Measurements from ENCODE around the gene SLC23A1.

The SLC23A1 gene

GRCh38 chr5:139376364-139376763 is 6.7 kb downstream of the SLC23A1 start:
- Histone ChIP-seq H3K36me3 (peaks cover 35 to 63% (median 46%) of the 10 kb centered on the region in 11 experiments), H3K4me1 (peaks cover 24 to 41% (median 36%) of the 10 kb centered on the region in 10 experiments), H4K20me1 (peaks cover 0 to 7% (median 0%) of the 10 kb centered on the region in 11 experiments; a peak in 4 of 22 replicates), H3K4me2 (no peak overlapping the region), H3K27ac (no peak overlapping the region), H3K27me3 (no peaks in the 10 kb centered on the region), H3K9ac (no peak overlapping the region), H3K9me3 (replicated peaks in 1 of 11) (no peaks in the 10 kb centered on the region), H3K4me3 (no peak overlapping the region)
- TF ChIP-seq Cebpa-rat (IDR thresholded peaks at IDR 0.05), result no peak

DNA sequence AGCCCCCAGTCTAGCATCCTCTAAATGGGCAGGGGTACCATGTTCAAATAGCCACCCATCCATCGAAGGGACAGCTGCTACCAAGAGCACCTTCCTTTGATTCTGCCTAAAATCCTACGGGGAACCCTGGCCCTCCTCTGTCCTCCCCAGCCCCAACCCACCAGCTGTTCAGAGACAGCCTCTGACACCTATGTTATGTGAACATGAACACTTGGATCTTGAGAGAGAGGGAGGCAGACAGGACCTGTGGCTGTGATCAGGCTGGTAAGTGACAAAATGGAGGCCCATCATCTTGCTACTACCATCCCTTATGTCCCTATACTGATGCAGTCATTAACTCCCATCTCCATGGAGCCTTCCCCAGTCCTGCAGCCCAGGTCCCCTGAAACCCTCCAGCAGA is 8.2 kb downstream of the SLC23A1 start:
- Histone ChIP-seq H3K27ac (peak overlapping the region in 2 of 11 experiments; percentile 17 to 23; a peak in 2 of 22 replicates), H3K27me3 (no peaks in the 10 kb centered on the region), H4K20me1 (peaks cover 0 to 12% (median 0%) of the 10 kb centered on the region in 11 experiments; a peak in 6 of 22 replicates), H3K4me1 (peaks cover 12 to 41% (median 33%) of the 10 kb centered on the region in 10 experiments), H3K36me3 (peaks cover 50 to 77% (median 58%) of the 10 kb centered on the region in 11 experiments), H3K9me3 (replicated peaks in 1 of 11) (no peaks in the 10 kb centered on the region), H3K4me2 (no peak overlapping the region), H3K9ac (no peak overlapping the region), H3K4me3 (no peak overlapping the region)
- no peak for TF ChIP-seq Cebpa-rat (IDR thresholded peaks at IDR 0.05)

DNA sequence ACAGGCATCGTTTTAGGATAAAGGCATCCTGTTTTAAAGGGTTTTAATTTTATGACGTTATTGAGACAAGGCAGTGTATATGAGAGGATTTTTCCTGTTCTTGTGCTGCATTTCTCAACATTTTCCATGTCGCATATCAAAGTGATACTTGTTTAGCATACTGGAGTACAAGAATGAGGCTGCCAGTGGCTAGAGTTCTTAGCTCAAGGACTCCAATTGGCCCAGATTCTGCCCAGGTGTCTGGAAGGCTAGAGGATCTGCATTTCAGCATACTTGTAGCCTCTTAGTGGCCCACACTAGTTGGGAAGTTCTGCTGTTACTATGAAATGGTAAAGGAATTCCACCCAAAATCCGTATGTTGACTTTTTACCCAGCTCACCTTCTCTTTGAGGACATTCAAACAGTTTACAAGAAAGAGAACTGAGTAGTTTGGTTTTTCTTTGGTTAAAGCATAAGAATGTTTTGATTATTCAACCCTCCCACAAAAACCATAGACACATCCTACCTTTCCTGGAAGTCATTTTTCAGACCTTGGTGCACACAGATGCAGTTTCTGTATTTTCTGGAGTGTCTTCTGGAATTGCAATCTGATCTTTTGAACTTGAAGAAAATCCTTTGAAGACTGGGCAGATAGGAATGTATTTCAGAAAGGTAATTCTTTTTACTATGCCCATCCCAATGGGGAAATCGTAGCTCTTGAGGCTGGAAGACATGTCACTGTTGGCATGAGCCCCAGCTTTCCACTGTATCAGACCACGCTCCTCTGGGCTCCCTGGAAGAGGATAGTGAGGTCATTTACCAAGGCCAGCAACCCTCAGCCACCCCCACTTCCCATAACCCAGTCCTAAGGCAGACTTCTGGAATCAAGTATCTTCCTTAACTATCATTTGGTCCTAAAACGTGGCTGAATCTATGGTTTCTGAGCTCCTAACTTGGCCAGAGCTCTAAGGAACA is 11.3 kb downstream of the SLC23A1 start:
- Histone ChIP-seq H3K9me3 (replicated peaks in 1 of 11) (no peaks in the 10 kb centered on the region), H3K27me3 (no peaks in the 10 kb centered on the region), H3K4me2 (no peak overlapping the region), H3K4me1 (peaks cover 4 to 50% (median 26%) of the 10 kb centered on the region in 10 experiments; a peak in 15 of 20 replicates), H4K20me1 (peaks cover 0 to 19% (median 2%) of the 10 kb centered on the region in 11 experiments; a peak in 13 of 22 replicates), H3K36me3 (peaks cover 78 to 97% (median 86%) of the 10 kb centered on the region in 11 experiments), H3K27ac (peak overlapping the region in 3 of 11 experiments; percentile 3 to 43 (median 8); a peak in 2 of 22 replicates), H3K4me3 (no peak overlapping the region), H3K9ac (no peak overlapping the region)
- TF ChIP-seq Cebpa-rat (IDR thresholded peaks at IDR 0.05), result no peak

DNA sequence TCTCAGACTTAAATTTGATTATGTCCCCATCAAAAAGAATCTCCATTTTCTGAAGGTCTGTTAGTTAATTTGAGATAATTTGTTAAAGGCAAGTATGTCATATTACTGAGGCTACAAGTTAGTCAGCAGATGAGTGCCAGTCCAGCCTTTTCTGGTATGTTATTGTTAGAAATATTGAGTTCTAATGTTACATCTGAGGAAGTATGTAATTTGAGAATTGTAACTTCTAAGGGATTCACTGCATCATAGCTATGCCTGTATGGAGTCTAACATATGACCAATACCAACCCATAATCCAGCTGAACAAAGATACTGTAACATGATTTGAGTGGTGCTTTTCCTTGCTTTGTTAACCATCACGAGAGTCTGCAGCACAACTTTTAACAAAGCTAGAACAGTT is 13.9 kb downstream of the SLC23A1 start:
- no peak overlapping the region for H3K4me2 ChIP-seq
- H3K36me3 ChIP-seq, result peaks cover 92 to 100% (median 100%) of the 10 kb centered on the region in 11 experiments
- H3K4me1 ChIP-seq, result peaks cover 9 to 52% (median 30%) of the 10 kb centered on the region in 10 experiments; a peak in 15 of 20 replicates
- H3K27me3 ChIP-seq, result no peaks in the 10 kb centered on the region
- peaks cover under 1 to 39% (median 12%) of the 10 kb centered on the region in 11 experiments; a peak in 15 of 22 replicates for H4K20me1 ChIP-seq
- no peak for TF ChIP-seq Cebpa-rat (IDR thresholded peaks at IDR 0.05)
- no peaks in the 10 kb centered on the region for H3K9me3 ChIP-seq (replicated peaks in 1 of 11)
- no peak overlapping the region; a peak in 1 of 22 replicates for H3K27ac ChIP-seq
- H3K9ac ChIP-seq, result no peak overlapping the region; a peak in 2 of 22 replicates
- no peak overlapping the region for H3K4me3 ChIP-seq

DNA sequence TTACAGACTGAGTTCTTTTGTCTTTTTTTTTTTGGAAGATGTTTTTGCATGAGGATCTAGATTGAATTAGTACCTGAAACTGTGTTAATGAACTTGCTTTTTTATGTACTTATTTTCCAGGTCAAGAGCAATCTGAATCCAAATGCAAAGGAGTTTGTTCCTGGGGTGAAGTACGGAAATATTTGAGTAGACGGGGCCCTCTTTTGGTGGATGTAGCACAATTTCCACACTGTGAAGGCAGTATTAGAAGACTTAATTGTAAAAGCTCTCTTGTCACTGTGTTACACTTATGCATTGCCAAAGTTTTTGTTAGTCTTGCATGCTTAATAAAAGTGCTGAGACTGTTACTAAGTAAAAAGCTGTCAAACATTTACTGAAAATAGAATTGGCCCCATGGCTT is 14.5 kb downstream of the SLC23A1 start:
- no peaks in the 10 kb centered on the region for H3K9me3 ChIP-seq (replicated peaks in 1 of 11)
- no peak overlapping the region for H3K27ac ChIP-seq
- H4K20me1 ChIP-seq, result peaks cover 5 to 45% (median 16%) of the 10 kb centered on the region in 11 experiments; a peak in 20 of 22 replicates
- H3K36me3 ChIP-seq, result peaks cover 92 to 100% (median 100%) of the 10 kb centered on the region in 11 experiments
- H3K9ac ChIP-seq, result no peak overlapping the region; a peak in 2 of 22 replicates
- H3K4me2 ChIP-seq, result no peak overlapping the region
- peaks cover 9 to 50% (median 28%) of the 10 kb centered on the region in 10 experiments; a peak in 14 of 20 replicates for H3K4me1 ChIP-seq
- no peak for TF ChIP-seq Cebpa-rat (IDR thresholded peaks at IDR 0.05)
- H3K4me3 ChIP-seq, result no peak overlapping the region
- H3K27me3 ChIP-seq, result no peaks in the 10 kb centered on the region

DNA sequence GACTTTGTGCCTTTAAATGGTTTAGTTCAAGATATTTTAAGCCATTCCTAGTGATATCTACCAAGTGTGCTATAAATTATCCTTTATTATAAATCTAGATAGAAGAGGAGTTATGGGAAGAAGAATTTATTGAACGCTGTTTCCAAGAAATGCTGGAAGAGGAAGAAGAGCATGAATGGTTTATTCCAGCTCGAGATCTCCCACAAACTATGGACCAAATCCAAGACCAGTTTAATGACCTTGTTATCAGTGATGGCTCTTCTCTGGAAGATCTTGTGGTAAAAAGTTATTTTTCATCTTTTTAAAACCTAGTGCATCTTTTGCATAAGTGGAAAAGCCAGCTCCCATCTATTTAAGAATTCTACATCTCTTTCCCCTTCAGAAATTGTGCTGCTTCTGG is 18.6 kb downstream of the SLC23A1 start:
- Histone ChIP-seq H4K20me1 (peaks cover 45 to 75% (median 56%) of the 10 kb centered on the region in 11 experiments), H3K4me1 (peaks cover 0 to 21% (median 9%) of the 10 kb centered on the region in 10 experiments; a peak in 13 of 20 replicates), H3K9me3 (replicated peaks in 1 of 11) (no peaks in the 10 kb centered on the region), H3K27ac (no peak overlapping the region), H3K27me3 (no peaks in the 10 kb centered on the region), H3K4me2 (no peak overlapping the region), H3K4me3 (no peak overlapping the region), H3K36me3 (peaks cover 78 to 100% (median 95%) of the 10 kb centered on the region in 11 experiments), H3K9ac (no peak overlapping the region)
- TF ChIP-seq Cebpa-rat (IDR thresholded peaks at IDR 0.05), result no peak

DNA sequence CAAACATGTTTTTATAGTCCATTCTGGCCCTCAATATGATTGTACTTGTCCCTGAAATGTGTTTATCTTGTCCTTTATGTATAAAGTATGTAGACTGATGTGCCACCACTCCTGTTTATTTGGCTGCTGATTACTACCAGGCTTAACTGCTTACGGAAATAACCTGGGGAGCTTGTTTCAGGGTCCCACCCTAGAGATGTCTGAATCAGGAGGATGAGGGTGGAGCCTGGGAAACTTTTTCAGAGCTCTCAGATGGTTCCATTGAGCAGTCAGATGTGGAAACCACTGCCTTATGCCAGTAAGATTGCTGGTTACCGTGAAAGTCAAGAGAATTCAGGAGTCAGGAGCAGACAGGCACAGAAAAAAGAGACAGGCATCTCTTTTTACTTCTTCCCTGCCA is 19.2 kb downstream of the SLC23A1 start:
- no peak overlapping the region for H3K4me3 ChIP-seq
- H3K36me3 ChIP-seq, result peaks cover 78 to 100% (median 95%) of the 10 kb centered on the region in 11 experiments
- no peak overlapping the region for H3K9ac ChIP-seq
- H3K4me2 ChIP-seq, result no peak overlapping the region
- no peak for TF ChIP-seq Cebpa-rat (IDR thresholded peaks at IDR 0.05)
- H3K27ac ChIP-seq, result no peak overlapping the region
- no peaks in the 10 kb centered on the region for H3K9me3 ChIP-seq (replicated peaks in 1 of 11)
- no peaks in the 10 kb centered on the region for H3K27me3 ChIP-seq
- H3K4me1 ChIP-seq, result peaks cover 0 to 20% (median 9%) of the 10 kb centered on the region in 10 experiments; a peak in 12 of 20 replicates
- peaks cover 51 to 80% (median 62%) of the 10 kb centered on the region in 11 experiments for H4K20me1 ChIP-seq

GRCh38 chr5:139361835-139362429 is 21.2 kb downstream of the SLC23A1 start:
- Histone ChIP-seq H3K27ac (no peak overlapping the region), H4K20me1 (peaks cover 71 to 95% (median 82%) of the 10 kb centered on the region in 11 experiments), H3K4me3 (no peak overlapping the region), H3K4me1 (peaks cover 0 to 14% (median 9%) of the 10 kb centered on the region in 10 experiments; a peak in 12 of 20 replicates), H3K4me2 (no peak overlapping the region), H3K27me3 (no peaks in the 10 kb centered on the region), H3K9ac (no peak overlapping the region), H3K9me3 (replicated peaks in 1 of 11) (no peaks in the 10 kb centered on the region), H3K36me3 (peaks cover 78 to 100% (median 94%) of the 10 kb centered on the region in 11 experiments)
- TF ChIP-seq Cebpa-rat (IDR thresholded peaks at IDR 0.05), result no peak
